ENCODE measurements around the gene ZFP36. TPM values are rescaled to one million over a fixed set of nuclear protein-coding genes. Genes with fewer than 3 reads are reported as not detected.

Gene ZFP36
- total RNA-seq, 1 experiment from 2014 or later = not detected

Other genes starting within 250 kb of the ZFP36 start
- not detected in 2 replicates for gene NCCRP1, start 209.9 kb upstream of the ZFP36 start, total RNA-seq (2014; rRNA removed; shearing (Covaris generic); ENCODE audit: low replicate concordance)
- not detected in 2 replicates for gene SYCN, start 202.6 kb upstream of the ZFP36 start, total RNA-seq (2014; rRNA removed; shearing (Covaris generic); ENCODE audit: low replicate concordance)
- not detected in 2 replicates for gene IFNL3, start 161.8 kb upstream of the ZFP36 start, total RNA-seq (2014; rRNA removed; shearing (Covaris generic); ENCODE audit: low replicate concordance)
- gene IFNL4, start 158.0 kb upstream of the ZFP36 start, total RNA-seq (2014; rRNA removed; shearing (Covaris generic); ENCODE audit: low replicate concordance) = not detected in 2 replicates
- gene IFNL2, start 138.5 kb upstream of the ZFP36 start, total RNA-seq (2014; rRNA removed; shearing (Covaris generic); ENCODE audit: low replicate concordance) = not detected in 2 replicates
- not detected in 2 replicates for gene IFNL1, start 110.4 kb upstream of the ZFP36 start, total RNA-seq (2014; rRNA removed; shearing (Covaris generic); ENCODE audit: low replicate concordance)
- 0.52 and 2.0 TPM in 2 replicates for gene LRFN1, start 86.0 kb upstream of the ZFP36 start, total RNA-seq (2014; rRNA removed; shearing (Covaris generic); ENCODE audit: low replicate concordance)
- gene GMFG, start 70.8 kb upstream of the ZFP36 start, total RNA-seq (2014; rRNA removed; shearing (Covaris generic); ENCODE audit: low replicate concordance) = not detected in 2 replicates
- gene SAMD4B, start 64.4 kb upstream of the ZFP36 start, total RNA-seq (2014; rRNA removed; shearing (Covaris generic); ENCODE audit: low replicate concordance) = 39.6 and 63.2 TPM in 2 replicates
- 77.5 and 79.9 TPM in 2 replicates for gene PAF1, start 15.7 kb upstream of the ZFP36 start, total RNA-seq (2014; rRNA removed; shearing (Covaris generic); ENCODE audit: low replicate concordance)
- 76.2 and 86.5 TPM in 2 replicates for gene MED29, start 15.5 kb upstream of the ZFP36 start, total RNA-seq (2014; rRNA removed; shearing (Covaris generic); ENCODE audit: low replicate concordance)
- 5.1 and 34.1 TPM in 2 replicates for gene PLEKHG2, start 5.8 kb downstream of the ZFP36 start, total RNA-seq (2014; rRNA removed; shearing (Covaris generic); ENCODE audit: low replicate concordance)
- 76.6 and 151 TPM in 2 replicates for gene RPS16, start 29.1 kb downstream of the ZFP36 start, total RNA-seq (2014; rRNA removed; shearing (Covaris generic); ENCODE audit: low replicate concordance)
- gene SUPT5H, start 38.7 kb downstream of the ZFP36 start, total RNA-seq (2014; rRNA removed; shearing (Covaris generic); ENCODE audit: low replicate concordance) = 95.5 and 108 TPM in 2 replicates
- 243 and 282 TPM in 2 replicates for gene TIMM50, start 74.0 kb downstream of the ZFP36 start, total RNA-seq (2014; rRNA removed; shearing (Covaris generic); ENCODE audit: low replicate concordance)
- gene DLL3, start 92.1 kb downstream of the ZFP36 start, total RNA-seq (2014; rRNA removed; shearing (Covaris generic); ENCODE audit: low replicate concordance) = 5.8 and 11.8 TPM in 2 replicates
- not detected in 2 replicates for gene SELENOV, start 108.3 kb downstream of the ZFP36 start, total RNA-seq (2014; rRNA removed; shearing (Covaris generic); ENCODE audit: low replicate concordance)
- 6.2 and 10.2 TPM in 2 replicates for gene EID2B, start 126.0 kb downstream of the ZFP36 start, total RNA-seq (2014; rRNA removed; shearing (Covaris generic); ENCODE audit: low replicate concordance)
- gene EID2, start 133.3 kb downstream of the ZFP36 start, total RNA-seq (2014; rRNA removed; shearing (Covaris generic); ENCODE audit: low replicate concordance) = 16.4 and 18.8 TPM in 2 replicates
- not detected in 2 replicates for gene LGALS13, start 195.7 kb downstream of the ZFP36 start, total RNA-seq (2014; rRNA removed; shearing (Covaris generic); ENCODE audit: low replicate concordance)
- gene LGALS16, start 249.1 kb downstream of the ZFP36 start, total RNA-seq (2014; rRNA removed; shearing (Covaris generic); ENCODE audit: low replicate concordance) = not detected in 2 replicates

All from Caki2 (cell line).